Posterior vena cava (tissue), 2 donors: ENCODE results near the gene ERF. TPM values are rescaled to one million over a fixed set of nuclear protein-coding genes. Genes with fewer than 3 reads are reported as not detected.

Experiments
- DNase-seq: peaks from one replicate; pipeline ENCODE4 v3.0.0-alpha.2; 2020; ENCODE audit warnings: low spot score
- intact Hi-C, 2 donors: fragments of 100-400 bp; cut with DNase I; formaldehyde crosslinking; loops; one replicate each; pipeline versions ENCODE4 v1.14.1 to v1.14.2; 2022 to 2023
- total RNA-seq, 2 donors: library from RNA; stranded (reverse); fragmentation: NEBNext Ultra II Directional; extraction: Animal tissue kit (Norgen Biotek cat#: 25700); gene quantifications; one replicate each; pipeline ENCODE4 v1.2.1, GENCODE V29; 2021
- donor health status: DM: yes; HTN: yes; CAD: no.
- donor health status: DM: yes; HTN: yes; CAD: no.

ERF gene
- total RNA-seq, 2 donors from 2014 or later = 47.9 to 54.5 TPM

DNA sequence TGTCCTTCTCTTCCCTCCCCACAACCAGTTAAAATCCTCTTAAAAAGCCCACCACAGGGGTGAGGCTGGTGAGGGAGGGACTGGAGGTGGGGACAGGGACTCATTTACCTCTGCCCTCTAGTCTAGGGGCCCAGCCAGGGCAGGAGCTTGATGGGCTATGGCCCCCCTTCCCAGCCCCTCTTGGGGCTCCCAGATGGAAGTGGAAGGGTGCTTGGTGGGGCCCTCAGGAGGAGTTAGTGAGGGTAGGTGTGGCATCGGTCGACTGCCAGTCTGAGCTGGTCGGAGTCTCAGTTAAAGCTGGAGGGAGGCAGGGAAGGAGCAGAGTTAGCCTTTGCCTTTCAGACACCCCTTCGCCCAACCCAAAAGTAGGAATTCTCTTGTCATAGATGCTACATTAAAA is 24.4 kb downstream of the ERF start:
- intact Hi-C loops = no loop called here

DNA sequence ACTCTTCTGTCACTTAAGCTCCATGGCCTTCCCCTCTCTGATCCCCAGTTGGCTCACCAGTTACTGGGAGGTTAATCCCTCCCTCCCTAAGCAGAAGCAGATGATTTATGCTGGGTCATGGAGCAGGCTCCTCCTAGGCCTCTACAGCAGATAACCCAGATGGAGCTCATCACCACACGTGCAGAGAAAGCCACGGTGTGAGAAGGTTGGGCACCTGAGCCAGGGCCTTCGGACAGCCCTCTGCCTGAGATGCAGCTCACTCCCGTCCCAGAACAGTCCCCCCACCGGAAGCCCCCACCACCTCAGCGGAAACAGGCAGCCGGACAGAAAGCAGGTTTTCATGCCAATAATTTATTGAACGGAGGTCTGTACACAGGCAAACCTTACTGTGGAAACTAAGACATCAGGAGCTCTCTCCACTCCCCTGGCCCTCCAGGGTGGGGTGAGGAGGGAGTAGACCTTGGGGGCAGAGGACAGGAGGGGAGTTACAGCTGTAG is 25.0 kb downstream of the ERF start:
- intact Hi-C loops = no loop called here
- DNase-seq = no peak

More for the DNA sequence above, 24.4 kb downstream of the ERF start:
- no peak for DNase-seq

DNA sequence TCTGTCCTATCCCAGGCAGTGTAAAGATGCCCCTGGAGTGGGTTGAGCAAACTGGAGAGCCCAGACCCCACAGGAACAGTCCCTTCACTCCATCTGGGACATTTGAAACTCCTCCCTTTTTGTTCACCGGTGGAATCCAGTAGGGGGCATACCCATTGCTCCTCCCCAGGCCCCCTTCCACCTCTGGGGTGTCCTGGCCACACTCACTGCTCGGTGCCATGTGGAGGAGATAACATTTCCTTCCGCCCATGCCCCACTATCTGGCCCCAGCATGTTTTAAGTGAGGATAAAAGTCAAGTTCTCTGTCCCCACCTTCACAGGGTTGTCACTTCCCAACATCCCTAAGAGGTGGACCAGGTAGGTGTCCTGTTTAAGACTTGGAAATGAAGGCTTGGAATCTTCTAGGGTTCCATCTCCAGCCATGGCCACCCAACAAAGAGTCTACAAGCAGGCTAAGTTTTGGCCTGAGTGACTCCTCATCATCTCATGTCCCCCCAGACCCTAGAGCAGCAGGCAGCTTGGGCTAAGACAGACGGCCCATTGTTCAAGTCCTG is 25.6 kb downstream of the ERF start:
- DNase-seq = no peak

DNA sequence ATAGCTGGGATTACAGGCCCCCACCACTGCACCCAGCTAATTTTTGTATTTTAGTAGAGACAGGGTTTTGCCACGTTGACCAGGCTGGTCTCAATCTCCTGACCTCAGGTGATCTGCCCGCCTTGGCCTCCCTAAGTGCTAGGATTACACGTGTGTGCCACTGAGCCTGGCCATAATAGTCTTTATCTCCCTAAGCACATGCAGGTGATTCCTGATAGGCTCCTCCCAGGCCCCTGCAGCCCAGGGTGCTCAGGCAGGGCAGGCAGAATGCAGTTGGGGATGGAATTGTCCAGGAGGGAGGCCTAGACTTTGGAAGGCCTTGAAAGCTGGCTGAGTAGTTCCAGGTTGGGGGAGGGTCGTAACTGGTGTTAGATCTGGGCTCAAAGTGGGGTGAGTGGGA is 26.3 kb downstream of the ERF start:
- intact Hi-C loops = no loop called here
- no peak for DNase-seq

More for the DNA sequence above, 25.6 kb downstream of the ERF start:
- intact Hi-C loops = no loop called here

DNA sequence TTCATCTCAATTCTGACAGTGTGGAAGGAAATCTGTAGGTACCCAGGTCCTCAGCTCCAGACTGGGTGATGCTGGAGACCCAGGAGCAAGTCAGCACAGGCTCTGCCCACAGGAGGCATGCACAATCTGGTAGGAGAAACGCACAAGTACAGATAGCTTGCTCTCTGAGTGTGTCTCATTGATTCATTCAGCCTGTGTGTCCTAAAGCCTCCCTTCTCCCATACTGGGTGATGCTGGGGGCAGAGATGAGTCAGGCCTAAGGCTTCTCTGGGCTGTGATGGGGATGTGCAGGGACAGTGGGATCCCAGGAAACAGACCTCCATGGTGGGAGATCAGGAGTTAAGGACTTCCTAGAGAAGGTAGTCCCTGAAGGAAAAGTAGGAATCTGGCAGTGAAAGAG is 28.0 kb downstream of the ERF start:
- intact Hi-C loops = no loop called here
- no peak for DNase-seq

DNA sequence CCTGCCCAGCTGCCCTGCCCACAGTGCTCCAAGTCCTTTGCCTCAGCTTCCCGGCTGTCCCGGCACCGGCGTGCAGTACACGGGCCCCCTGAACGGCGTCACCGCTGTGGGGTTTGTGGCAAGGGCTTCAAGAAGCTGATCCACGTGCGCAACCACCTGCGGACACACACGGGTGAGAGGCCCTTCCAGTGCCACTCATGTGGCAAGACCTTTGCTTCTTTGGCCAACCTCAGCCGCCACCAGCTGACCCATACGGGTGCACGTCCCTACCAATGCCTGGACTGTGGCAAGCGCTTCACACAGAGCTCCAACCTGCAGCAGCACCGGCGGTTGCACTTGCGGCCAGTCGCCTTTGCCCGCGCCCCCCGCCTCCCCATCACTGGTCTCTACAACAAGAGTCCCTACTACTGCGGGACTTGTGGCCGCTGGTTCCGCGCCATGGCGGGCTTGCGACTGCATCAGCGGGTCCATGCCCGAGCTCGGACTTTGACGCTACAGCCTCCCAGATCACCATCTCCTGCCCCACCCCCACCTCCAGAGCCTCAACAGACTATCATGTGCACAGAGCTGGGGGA is 29.1 kb downstream of the ERF start:
- no peak for DNase-seq
- intact Hi-C loops = no loop called here

DNA sequence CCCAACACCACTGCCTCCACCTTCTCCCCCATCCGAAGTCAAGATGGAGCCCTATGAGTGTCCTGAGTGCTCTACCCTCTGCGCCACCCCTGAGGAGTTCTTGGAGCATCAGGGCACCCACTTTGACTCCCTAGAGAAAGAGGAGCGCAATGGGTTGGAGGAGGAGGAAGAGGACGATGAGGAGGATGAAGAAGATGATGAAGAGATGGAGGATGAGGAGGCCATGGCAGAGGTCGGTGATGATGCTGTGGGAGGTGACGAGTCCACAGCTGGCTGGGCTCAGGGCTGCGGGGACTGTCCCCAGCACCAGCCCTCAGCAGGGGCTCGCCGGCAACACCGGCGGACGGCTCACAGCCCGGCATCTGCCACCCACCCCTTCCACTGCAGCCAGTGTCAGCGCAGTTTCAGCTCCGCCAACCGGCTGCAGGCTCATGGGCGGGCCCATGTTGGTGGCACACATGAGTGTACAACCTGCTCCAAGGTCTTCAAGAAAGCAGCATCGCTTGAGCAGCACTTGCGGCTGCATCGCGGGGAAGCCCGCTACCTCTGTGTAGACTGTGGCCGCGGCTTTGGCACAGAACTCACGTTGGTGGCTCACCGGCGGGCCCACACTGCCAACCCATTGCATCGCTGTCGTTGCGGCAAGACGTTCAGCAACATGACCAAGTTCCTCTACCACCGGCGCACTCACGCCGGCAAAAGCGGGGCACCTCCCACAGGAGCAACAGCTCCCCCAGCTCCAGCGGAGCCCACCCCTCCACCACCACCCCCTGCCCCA is 29.8 kb downstream of the ERF start:
- intact Hi-C loops = no loop called here
- no peak for DNase-seq

DNA sequence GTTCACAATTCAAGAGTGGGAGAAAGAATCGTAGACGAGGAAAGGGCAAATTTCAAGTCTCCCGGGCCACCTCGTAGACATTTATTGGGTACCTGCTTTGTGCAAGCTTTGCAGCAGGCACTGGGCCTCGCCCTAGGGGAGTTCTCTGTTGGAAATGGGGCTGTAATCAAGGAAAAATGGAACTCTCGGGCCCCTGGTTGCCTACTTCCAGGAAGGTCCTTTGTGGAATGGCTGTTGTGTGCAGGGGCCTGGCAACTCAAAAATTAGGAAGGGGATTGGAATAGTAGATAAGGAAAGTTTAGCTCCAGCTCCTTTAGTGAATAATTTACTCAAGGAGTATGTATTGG is 34.2 kb downstream of the ERF start:
- intact Hi-C loops = no loop called here
- no peak for DNase-seq

DNA sequence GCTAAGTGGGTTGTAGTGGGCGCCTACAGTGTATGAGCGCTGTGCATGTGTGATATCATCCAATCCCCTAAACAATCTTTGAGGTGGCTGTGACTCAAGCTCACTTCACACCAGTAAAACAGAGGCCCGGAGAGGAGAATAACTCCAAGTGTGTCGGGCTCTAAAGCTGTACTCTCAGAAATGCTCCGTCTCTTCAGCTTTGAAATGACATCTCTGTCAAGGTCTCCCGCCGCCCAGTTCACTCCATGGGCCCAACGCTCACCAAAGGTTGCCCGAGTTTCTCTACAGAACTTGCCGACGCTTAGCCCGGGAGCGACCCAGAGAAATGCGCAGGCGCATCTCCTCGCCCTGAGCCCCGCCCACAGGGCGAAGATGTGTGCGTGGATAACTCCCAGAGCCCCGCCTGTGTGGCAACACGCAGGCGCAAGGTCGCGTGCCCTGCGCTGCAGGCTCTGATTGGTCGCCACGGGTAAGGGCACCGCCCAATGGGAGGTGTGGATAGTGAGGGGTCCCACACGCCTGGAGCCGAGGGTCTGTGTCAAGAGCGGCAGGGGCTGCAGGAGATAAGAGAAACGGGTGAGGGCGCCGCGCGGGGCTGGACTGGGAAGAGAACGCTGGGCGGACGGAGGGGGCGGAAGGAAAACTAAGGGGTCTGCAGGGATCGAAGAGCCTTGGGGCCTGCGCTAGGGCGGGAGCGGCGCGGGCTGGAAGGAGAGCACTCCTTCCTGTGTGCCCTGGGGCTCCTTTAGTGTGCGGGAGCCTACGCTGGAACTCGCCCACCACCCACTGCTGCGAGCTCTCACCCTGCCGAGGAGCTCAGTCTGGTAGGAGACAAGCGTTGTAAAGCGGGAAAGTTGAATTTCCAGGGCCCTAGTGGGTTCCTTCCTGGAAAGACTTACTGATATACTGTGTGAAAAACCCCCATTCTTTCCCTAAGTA is 34.8 kb downstream of the ERF start, which contains the start of gene ZNF526:
Gene ZNF526 (plus strand): TSS at position 501 of the 939 bp plus-strand sequence. CDS start 4,092 bp downstream, outside the sequence.
- peak; percentile 99 for DNase-seq
- intact Hi-C loops = no loop called here

DNA sequence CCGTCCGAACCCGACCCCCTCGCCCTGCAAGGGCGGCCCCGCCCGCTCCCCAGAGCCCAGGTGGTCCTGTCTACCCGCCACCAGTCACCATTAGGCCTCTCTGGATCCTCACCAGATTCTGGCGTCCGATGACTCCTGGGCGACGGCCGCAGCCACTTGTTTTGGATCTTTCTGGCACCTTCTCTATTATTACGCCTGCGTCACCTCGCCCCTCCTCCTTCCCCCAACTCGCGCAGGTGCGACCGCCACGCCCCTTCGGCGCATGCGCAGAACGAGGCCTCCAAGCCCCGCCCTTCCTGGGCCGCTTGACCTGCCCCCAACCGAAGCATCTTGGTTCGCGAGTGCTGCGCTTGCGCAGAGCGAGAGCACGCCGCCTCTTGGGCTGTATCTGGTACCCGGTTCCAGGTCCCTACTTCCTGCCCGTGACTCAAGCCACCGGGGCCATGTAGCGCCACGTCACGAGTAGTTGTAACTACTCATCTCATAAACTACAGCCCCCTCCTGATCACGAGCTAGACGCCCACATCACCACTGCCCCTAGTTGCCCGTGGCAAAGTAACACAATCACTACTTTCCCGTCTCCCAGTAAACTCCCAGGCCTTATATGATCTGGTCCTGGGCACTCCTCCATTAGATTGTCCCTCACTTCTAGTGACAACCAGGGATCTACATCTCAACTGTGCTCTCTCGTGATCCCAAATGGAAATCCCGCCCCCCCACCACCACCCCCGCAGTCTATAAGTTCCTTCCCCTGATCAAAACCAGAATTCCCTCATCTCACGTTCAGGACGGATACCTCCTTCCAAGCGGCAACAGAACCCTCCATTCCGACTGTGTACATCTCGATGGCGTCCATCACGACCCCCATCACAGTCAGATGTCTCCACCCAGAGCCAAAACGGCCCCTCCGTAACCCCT is 37.1 kb downstream of the ERF start, which contains the start of gene DEDD2:
Gene DEDD2 (minus strand): TSS at position 158 of the 918 bp plus-strand sequence. CDS start 670 bp downstream, outside the sequence.
- intact Hi-C loops = no loop called here
- peak; percentile 99 for DNase-seq

DNA sequence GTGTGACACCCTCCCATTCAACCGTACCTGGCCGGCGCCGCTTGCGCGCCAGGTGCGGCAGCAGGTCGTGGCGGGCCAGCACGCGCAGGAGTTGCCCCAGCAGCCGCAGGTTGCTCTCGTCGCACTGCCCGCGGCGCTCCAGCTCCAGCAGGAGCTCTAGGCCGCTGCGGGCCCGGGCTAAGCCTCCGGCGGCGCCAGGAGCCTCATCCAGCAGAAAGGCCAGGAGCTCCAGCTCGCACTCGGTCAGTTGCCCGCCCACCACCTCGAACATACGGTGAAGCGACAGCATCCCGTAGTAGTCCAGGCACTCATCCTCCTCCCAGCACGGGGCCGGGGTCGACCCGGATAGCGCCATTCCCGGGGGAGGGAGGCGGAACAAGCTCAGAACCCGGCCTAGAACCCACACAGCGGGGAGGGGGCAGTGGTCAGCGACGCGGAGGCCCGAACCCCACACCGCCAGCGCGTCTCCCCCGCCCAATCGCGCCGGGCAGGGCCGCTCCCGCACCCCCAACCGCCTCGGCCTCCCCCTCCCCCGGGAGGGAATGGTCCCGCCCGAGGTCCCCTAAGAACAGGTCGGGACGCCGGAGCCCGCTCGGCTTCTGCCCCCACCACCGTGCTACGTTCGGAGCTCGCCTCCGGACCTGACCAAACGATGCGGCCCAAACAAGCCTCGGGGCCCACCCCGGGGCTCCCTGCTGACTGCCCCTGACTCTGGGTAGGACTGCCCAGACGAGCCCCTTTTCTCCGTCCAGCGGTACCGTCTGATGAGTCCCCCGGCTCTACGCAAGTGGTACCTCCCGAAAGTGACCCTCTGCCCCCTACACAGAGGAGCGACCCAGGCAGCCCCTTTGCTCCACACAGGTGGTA is 38.0 kb downstream of the ERF start:
- intact Hi-C loops = no loop called here
- peak; percentile 85 for DNase-seq

DNA sequence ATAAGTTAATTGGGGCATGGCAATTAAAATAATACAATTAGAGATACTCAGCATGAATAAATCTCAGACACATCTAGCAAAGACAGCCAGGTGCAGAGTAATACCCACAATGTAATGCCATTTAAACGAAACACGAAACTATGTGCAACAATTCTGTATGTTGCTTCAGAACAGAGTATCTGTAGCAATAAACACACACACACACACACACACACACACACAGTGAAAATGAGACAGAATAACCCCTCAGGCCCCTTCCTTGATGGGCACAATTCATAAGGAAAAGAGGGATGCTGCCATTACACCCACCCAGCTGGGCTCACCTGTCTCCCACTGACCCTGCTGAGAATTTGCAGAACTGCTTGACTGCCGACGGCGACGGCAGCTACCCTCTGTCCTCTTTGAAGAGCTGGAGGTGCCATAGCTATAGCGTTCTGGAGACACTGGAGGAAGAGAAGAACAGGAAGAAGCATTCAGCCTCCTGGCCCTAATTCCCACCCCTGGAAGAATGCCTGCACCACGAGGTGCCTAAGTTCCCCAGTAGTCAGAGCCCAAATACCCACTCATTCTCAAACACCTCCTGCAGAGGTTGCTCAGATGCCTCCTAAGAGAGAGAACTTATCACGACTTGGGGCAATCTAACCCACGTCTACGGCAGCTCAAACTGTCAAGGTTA is 40.0 kb downstream of the ERF start:
- no peak for DNase-seq
- intact Hi-C loops = no loop called here

DNA sequence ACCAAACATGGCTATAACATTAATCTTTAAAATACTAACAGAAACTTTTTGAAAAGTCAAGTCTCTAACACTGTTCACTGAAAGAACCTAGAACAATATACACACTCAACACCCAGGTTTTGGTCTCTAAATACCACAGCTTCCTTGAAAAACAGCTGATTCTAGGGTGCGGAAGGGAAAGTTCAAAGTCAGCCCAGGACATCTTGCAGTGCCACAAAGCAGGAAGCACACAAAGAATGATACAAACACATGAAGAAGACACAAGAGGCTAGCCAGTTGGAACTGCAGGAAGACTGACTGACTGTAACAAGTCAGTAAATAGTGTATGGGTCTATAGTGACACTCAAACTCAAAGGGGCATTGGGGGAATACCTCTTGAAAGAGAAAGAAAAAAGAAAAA is 42.0 kb downstream of the ERF start:
- intact Hi-C loops = no loop called here
- no peak for DNase-seq

DNA sequence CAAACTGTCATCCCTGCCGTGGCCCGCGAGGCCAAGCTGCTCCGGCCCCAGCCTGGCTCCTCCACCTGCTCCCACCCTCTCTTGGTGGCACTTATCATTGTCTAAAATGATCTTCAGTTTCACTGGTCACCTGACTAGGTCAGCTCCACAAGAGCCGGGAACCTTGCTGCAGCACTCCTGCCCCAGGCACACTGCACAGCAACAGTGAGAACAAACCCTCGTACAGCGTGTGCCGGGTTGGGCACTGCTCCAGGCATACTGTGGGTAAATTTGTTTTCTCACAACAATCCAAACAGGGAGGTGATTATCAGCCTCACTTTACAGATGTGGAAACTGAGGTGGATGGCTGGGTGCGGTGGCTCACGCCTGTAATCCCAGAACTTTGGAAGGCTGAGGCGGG is 46.3 kb downstream of the ERF start:
- DNase-seq = no peak
- intact Hi-C loops = no loop called here

DNA sequence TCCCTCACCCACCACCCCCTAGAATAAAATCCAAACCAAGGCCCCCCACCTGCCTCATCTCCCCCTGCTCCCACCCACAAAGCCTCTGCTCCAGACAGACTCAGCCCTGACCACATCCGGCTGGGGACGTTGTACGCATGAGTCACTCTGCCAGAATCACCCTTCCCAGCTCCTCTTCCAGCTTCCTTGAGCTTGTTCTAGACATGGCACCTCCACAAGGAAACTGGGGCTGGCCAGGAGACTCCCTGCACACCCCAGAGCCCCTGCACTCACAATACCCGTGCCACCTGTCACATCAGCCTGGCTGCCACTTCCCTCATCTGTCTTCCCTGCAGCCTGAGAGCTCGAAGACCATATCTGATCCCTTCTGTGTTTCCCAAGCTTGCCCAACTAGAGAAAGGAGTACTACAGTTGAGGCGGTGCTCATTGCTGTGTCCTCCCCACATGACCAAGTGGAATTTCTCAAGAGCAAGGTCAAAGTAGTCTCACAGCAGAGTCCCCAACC is 47.1 kb downstream of the ERF start:
- no peak for DNase-seq
- intact Hi-C loops = no loop called here

DNA sequence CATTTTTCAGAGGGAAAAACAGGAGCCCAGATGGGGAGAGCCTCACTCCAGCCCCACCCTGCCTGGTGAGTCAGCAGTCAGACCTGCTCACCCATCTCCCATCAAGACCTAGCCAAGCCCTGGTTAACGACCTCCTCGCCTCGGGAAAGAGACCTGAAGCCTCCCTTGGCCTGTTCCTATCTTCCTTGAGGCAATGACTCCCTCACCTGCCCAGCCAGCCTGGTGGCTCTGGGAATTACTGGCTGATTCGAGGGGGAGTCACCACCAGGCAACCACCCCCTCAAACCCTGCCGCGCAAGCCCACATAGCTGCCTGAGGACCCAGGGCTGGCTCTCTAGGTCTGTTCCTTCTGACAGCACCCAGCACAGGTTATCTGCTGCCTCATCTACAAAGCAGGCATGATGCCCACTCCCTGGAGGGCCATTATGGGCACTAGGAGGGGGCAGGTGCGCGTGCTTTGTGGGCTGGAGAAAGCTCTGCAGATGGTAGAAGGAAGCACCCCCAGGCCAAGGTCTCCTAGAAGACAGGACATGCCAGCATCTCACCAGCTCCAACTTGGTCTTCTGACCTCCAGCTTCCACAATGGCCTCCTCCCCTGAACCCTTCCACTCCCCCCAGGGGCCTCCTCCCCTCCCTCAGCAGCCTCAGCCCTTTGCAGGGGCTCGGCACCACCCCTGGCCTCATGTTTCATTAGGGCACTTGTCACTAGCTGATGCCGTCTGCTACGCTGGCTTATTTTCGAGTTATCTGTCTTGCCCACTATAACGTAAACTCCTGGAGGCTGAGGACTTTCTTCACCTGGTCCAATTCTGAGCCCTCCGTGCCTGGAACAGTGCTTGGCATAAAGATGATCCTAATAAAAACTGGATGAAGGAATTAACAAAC is 47.8 kb downstream of the ERF start:
- intact Hi-C loops = no loop called here
- DNase-seq = no peak
